GM23248 (cell line): ENCODE measurements around the gene SNRPB. TPM values are rescaled to one million over a fixed set of nuclear protein-coding genes. Genes with fewer than 3 reads are reported as not detected.

Experiments used
- DNase-seq: peaks from one replicate; pipeline ENCODE4 v3.0.0-alpha.2; 2015
- H2AFZ ChIP-seq: fragments of 200-600 bp; sonication (generic); 2 replicates; pipeline ENCODE4 v1.6.1; 2016; ENCODE audit warnings: antibody characterized with exemption
- H3F3A ChIP-seq: fragments of 200-600 bp; sonication (generic); 2 replicates; pipeline ENCODE4 v1.6.1; 2016; ENCODE audit warnings: mild to moderate bottlenecking, antibody characterized with exemption, mixed run types; ENCODE audit not compliant: insufficient read depth
- H3K27ac ChIP-seq: fragments of 200-600 bp; sonication (generic); 2 replicates; pipeline ENCODE4 v1.5.1; 2016; ENCODE audit warnings: mild to moderate bottlenecking
- H3K27me3 ChIP-seq: fragments of 200-600 bp; sonication (generic); replicated peaks from 2 replicates; pipeline ENCODE4 v1.6.1; 2016; ENCODE audit warnings: mild to moderate bottlenecking; ENCODE audit not compliant: insufficient read depth
- H3K36me3 ChIP-seq: fragments of 200-600 bp; sonication (generic); 2 replicates; pipeline ENCODE4 v1.6.1; 2016; ENCODE audit warnings: low read depth, mild to moderate bottlenecking
- H3K4me1 ChIP-seq: fragments of 200-600 bp; sonication (generic); 2 replicates; pipeline ENCODE4 v1.6.1; 2016; ENCODE audit warnings: mild to moderate bottlenecking; ENCODE audit not compliant: insufficient read depth
- H3K4me2 ChIP-seq: fragments of 200-600 bp; sonication (generic); one replicate; pipeline ENCODE4 v1.6.1; 2016; ENCODE audit warnings: mild to moderate bottlenecking; ENCODE audit not compliant: unreplicated experiment
- H3K4me3 ChIP-seq: fragments of 200-600 bp; sonication (generic); 2 replicates; pipeline ENCODE4 v1.5.1; 2016; ENCODE audit warnings: mild to moderate bottlenecking
- H3K79me2 ChIP-seq: fragments of 200-600 bp; sonication (generic); 2 replicates; pipeline ENCODE4 v1.6.1; 2016; ENCODE audit warnings: mild to moderate bottlenecking; ENCODE audit not compliant: insufficient read depth
- H3K9ac ChIP-seq: fragments of 200-600 bp; sonication (generic); 2 replicates; pipeline ENCODE4 v1.6.1; 2016; ENCODE audit warnings: mild to moderate bottlenecking
- H3K9me2 ChIP-seq: fragments of 200-600 bp; sonication (generic); 2 replicates; pipeline ENCODE4 v1.6.1; 2016; ENCODE audit warnings: mixed run types, mild to moderate bottlenecking, moderate library complexity; ENCODE audit not compliant: insufficient read depth
- H3K9me3 ChIP-seq: fragments of 200-600 bp; sonication (generic); one replicate; pipeline ENCODE4 v1.6.1; 2017; ENCODE audit warnings: low read depth
- H4K20me1 ChIP-seq: fragments of 200-600 bp; sonication (generic); 2 replicates; pipeline ENCODE4 v1.6.0; 2016; ENCODE audit not compliant: insufficient read depth
- EZH2 ChIP-seq: fragments of 200-600 bp; sonication (generic); IDR thresholded peaks from 2 replicates; pipeline ENCODE4 v1.6.1; 2018; ENCODE audit warnings: antibody characterized with exemption, mild to moderate bottlenecking; ENCODE audit not compliant: insufficient read depth, poor library complexity, severe bottlenecking
- EZH2phosphoT487 ChIP-seq: fragments of 200-600 bp; sonication (generic); IDR thresholded peaks from 2 replicates; pipeline ENCODE4 v1.6.1; 2018; ENCODE audit warnings: antibody characterized with exemption, moderate library complexity, mild to moderate bottlenecking, low read depth; ENCODE audit not compliant: insufficient read depth
- WGBS, 2 experiments: methylation state at CpG; one replicate each; pipeline ENCODE4 v1.1.6; 2015 to 2017; ENCODE audit warnings: low lambda C conversion rate in 2 of 2, low coverage in 1 of 2; ENCODE audit errors: missing lambda C conversion rate in 2 of 2; 5-methylcytosine and 5-hydroxymethylcytosine counted together
- in situ Hi-C: fragments of 300-500 bp; cut with MboI; formaldehyde crosslinking; loops from 2 replicates; pipeline ENCODE4 v1.15.0; 2020
- polyA plus RNA-seq: library from polyadenylated mRNA; unstranded; fragments of >200 nt; fragmentation: Nextera tagmentation; extraction: Ambion mirVana; gene quantifications from 2 replicates; pipeline ENCODE4 v1.2.1, GENCODE V29; 2016
- total RNA-seq: library from RNA; depleted of rRNA; stranded (reverse); fragments of >200 nt; shearing (Covaris generic); gene quantifications from 2 replicates; pipeline ENCODE4 v1.2.3, GENCODE V29; 2014; rRNA removed

Gene SNRPB
- 234 and 280 TPM in 2 replicates for total RNA-seq
- 221 and 236 TPM in 2 replicates for polyA plus RNA-seq

- WGBS, 2 experiments = 0 to 1% methylated on average over 53 of the region's 53 CpGs
- Histone ChIP-seq H3K9me3 (no peaks in the 10 kb centered on the region), H3K4me1 (peaks cover 33% of the 10 kb centered on the region), H3K79me2 (peaks cover 50% of the 10 kb centered on the region), H2AFZ (peak within 1 kb of the TSS; percentile 86), H3K27me3 (no peaks in the 10 kb centered on the region), H3K9me2 (no peaks in the 10 kb centered on the region), H3K4me2 (peak within 1 kb of the TSS; percentile 98), H3K9ac (peak within 1 kb of the TSS; percentile 97), H3K36me3 (peaks cover 24% of the 10 kb centered on the region), H4K20me1 (peaks cover 22% of the 10 kb centered on the region; the same call in 1 of the 2 replicates), H3K4me3 (peak within 1 kb of the TSS; percentile 89), H3F3A (peaks cover 64% of the 10 kb centered on the region), H3K27ac (peak within 1 kb of the TSS; percentile 87)
- in situ Hi-C loops = no loop called here
- DNase-seq = peak; percentile 100
- TF ChIP-seq EZH2 (no peak), EZH2phosphoT487 (no peak)
Measured at GRCh38 chr20:2470423-2471193, at the start of gene SNRPB. Gene SNRPB, minus strand, starts transcription at chr20:2470789. Its CDS starts 99 bp downstream, at chr20:2470690.

- H3K36me3 ChIP-seq = no peaks in the 10 kb centered on the region
- H4K20me1 ChIP-seq = no peaks in the 10 kb centered on the region
- H3K9me3 ChIP-seq = no peaks in the 10 kb centered on the region
- H3K4me1 ChIP-seq = peaks cover 14% of the 10 kb centered on the region
- no peak overlapping the region for H3K4me2 ChIP-seq
- no peaks in the 10 kb centered on the region for H3K27me3 ChIP-seq
- H3K9ac ChIP-seq = no peak overlapping the region
- H3F3A ChIP-seq = no peaks in the 10 kb centered on the region
- H3K9me2 ChIP-seq = no peaks in the 10 kb centered on the region
- TF ChIP-seq EZH2phosphoT487 (no peak), EZH2 (no peak)
- 92 to 93% methylated on average over 4 of the region's 4 CpGs for WGBS, 2 experiments
- H3K79me2 ChIP-seq = no peaks in the 10 kb centered on the region
- H2AFZ ChIP-seq = no peak overlapping the region
- H3K27ac ChIP-seq = no peak overlapping the region
- in situ Hi-C loops = no loop called here
- H3K4me3 ChIP-seq = no peak overlapping the region
- peak; percentile 26 for DNase-seq
Measured at GRCh38 chr20:2519115-2519809, 48.7 kb upstream of the SNRPB start.

GRCh38 chr20:2518558-2518957 is 48.0 kb upstream of the SNRPB start:
- Histone ChIP-seq H3K9me3 (no peaks in the 10 kb centered on the region), H3K79me2 (no peaks in the 10 kb centered on the region), H3K9me2 (no peaks in the 10 kb centered on the region), H4K20me1 (no peaks in the 10 kb centered on the region), H3K27me3 (no peaks in the 10 kb centered on the region), H2AFZ (no peak overlapping the region), H3K4me1 (peaks cover 14% of the 10 kb centered on the region), H3K9ac (no peak overlapping the region), H3K4me3 (no peak overlapping the region), H3K27ac (no peak overlapping the region), H3F3A (no peaks in the 10 kb centered on the region), H3K36me3 (no peaks in the 10 kb centered on the region), H3K4me2 (no peak overlapping the region)
- in situ Hi-C loops = no loop called here
- TF ChIP-seq EZH2phosphoT487 = no peak
- TF ChIP-seq EZH2 = no peak
- 52 to 62% methylated on average over 4 of the region's 4 CpGs for WGBS, 2 experiments
- no peak for DNase-seq

GRCh38 chr20:2518096-2518495 is 47.5 kb upstream of the SNRPB start:
- H3K4me2 ChIP-seq = no peak overlapping the region
- TF ChIP-seq EZH2 (no peak), EZH2phosphoT487 (no peak)
- H3K4me1 ChIP-seq = peaks cover 14% of the 10 kb centered on the region
- H3K4me3 ChIP-seq = no peak overlapping the region
- no peaks in the 10 kb centered on the region for H3K79me2 ChIP-seq
- H3K9ac ChIP-seq = no peak overlapping the region
- no peak for DNase-seq
- no peaks in the 10 kb centered on the region for H3K9me3 ChIP-seq
- 73 to 75% methylated on average over 10 of the region's 10 CpGs for WGBS, 2 experiments
- H2AFZ ChIP-seq = no peak overlapping the region
- no peaks in the 10 kb centered on the region for H3K27me3 ChIP-seq
- H4K20me1 ChIP-seq = no peaks in the 10 kb centered on the region
- in situ Hi-C loops = no loop called here
- no peaks in the 10 kb centered on the region for H3K9me2 ChIP-seq
- no peaks in the 10 kb centered on the region for H3F3A ChIP-seq
- H3K27ac ChIP-seq = no peak overlapping the region
- H3K36me3 ChIP-seq = no peaks in the 10 kb centered on the region
